ENCODE results near the gene ARHGAP45. TPM values are rescaled to one million over a fixed set of nuclear protein-coding genes. Genes with fewer than 3 reads are reported as not detected.

The ARHGAP45 gene
- total and polyA plus RNA-seq, 4 donors = 7.4 to 38.6 (median 18.5) TPM

DNA sequence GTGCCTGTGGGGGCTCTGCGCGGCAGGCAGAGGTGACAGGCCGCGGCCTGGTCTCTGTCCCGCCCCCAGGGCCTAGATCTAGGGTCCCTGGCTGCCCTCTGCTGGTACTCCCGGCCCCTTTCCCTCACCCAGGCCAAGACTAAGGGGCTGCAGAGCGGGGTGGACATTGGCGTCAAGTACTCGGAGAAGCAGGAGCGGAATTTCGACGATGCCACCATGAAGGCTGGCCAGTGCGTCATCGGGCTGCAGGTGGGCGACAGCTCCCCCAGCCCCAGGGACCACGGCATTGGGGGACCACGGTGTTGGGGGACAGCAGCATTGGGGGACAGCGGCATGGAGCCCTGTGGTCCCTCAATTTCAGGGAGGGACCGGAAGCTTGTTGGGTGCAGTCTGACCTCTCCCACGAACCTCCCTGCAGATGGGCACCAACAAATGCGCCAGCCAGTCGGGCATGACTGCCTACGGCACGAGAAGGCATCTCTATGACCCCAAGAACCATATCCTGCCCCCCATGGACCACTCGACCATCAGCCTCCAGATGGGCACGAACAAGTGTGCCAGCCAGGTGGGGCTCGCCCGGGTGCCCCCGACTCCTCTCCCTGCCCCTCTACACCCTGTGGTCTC is 30.9 kb upstream of the ARHGAP45 start:
- ATAC-seq (ENCODE audit: low FRiP score) (no peak), DNase-seq (no peak)
- H3K27me3 ChIP-seq (ENCODE audit: control insufficient read depth in 1 of 2, insufficient read depth in 2 of 2, low read length in 1 of 2) = no peaks in the 10 kb centered on the region
- intact Hi-C loops (cut with DNase I) = no loop called here
- peaks cover 0 to 10% of the 10 kb centered on the region in 2 donors for H3K36me3 ChIP-seq (ENCODE audit: control insufficient read depth in 1 of 2, insufficient read depth in 2 of 2, low read length in 1 of 2)
- no peaks in the 10 kb centered on the region for H3K9me3 ChIP-seq (ENCODE audit: control insufficient read depth, low read length)
- no peak overlapping the region for H3K4me3 ChIP-seq (ENCODE audit: low read length in 2 of 2)
- no peak overlapping the region for H3K27ac ChIP-seq (ENCODE audit: low read depth in 1 of 2, low read length in 2 of 2)
- 87 to 88% methylated on average over 29 of the region's 29 CpGs for WGBS, 2 donors
- no peaks in the 10 kb centered on the region for H3K4me1 ChIP-seq (ENCODE audit: control insufficient read depth in 1 of 2, insufficient read depth in 2 of 2, low read length in 2 of 2)

DNA sequence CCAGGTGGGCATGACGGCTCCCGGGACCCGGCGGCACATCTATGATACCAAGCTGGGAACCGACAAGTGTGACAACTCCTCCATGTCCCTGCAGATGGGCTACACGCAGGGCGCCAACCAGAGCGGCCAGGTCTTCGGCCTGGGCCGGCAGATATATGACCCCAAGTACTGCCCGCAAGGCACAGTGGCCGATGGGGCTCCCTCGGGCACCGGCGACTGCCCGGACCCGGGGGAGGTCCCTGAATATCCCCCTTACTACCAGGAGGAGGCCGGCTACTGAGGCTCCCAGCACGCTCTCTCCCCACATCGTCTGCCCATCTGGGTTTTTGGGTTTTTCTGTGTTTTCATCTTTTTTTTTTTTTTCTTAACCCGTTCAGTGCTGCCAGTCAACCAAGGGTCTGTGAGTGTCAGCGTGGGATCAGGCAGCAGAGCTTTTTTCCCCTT is 29.3 kb upstream of the ARHGAP45 start:
- Histone ChIP-seq H3K27me3 (ENCODE audit: control insufficient read depth in 1 of 2, insufficient read depth in 2 of 2, low read length in 1 of 2) (no peaks in the 10 kb centered on the region), H3K9me3 (ENCODE audit: control insufficient read depth, low read length) (no peaks in the 10 kb centered on the region), H3K4me1 (ENCODE audit: control insufficient read depth in 1 of 2, insufficient read depth in 2 of 2, low read length in 2 of 2) (no peaks in the 10 kb centered on the region), H3K36me3 (ENCODE audit: control insufficient read depth in 1 of 2, insufficient read depth in 2 of 2, low read length in 1 of 2) (peaks cover 0 to 6% of the 10 kb centered on the region in 2 donors), H3K27ac (ENCODE audit: low read depth in 1 of 2, low read length in 2 of 2) (no peak overlapping the region), H3K4me3 (ENCODE audit: low read length in 2 of 2) (no peak overlapping the region)
- DNase-seq (no peak), ATAC-seq (ENCODE audit: low FRiP score) (no peak)
- intact Hi-C loops (cut with DNase I) = no loop called here
- 70 to 71% methylated on average over 22 of the region's 22 CpGs for WGBS, 2 donors

DNA sequence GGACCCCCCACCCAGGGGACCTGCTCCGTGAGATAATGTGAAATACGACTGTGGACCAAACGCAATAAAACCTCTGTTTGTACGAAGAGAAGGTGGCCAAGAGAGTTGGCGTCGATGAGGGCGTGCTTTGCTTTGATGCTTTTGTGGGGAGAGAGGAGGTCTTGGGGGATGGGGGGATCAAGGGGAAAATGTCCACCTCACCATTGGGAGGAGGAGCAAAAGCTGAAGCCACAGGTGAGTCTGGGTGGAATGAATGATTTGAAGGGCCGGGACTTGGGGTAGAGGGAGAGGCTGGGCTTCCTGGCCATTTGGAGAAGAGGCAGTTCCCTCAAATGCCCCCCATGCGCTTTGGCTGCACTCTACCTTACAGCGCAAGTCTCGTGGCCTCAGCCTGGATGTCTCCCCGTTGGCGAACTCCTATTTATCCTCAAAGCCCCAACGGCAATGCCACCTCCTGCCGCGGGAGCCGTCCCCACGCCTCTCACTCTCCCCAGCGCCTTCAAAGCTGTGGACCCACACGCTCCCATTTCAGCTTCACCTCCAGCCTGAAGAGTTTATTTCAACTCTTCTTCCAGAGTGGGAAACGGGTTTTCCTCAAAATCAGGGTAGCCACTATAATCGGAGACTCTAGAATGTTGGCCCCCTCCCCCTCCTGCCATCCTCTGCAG is 27.9 kb upstream of the ARHGAP45 start:
- DNase-seq (no peak), ATAC-seq (ENCODE audit: low FRiP score) (no peak)
- no peaks in the 10 kb centered on the region for H3K27me3 ChIP-seq (ENCODE audit: control insufficient read depth in 1 of 2, insufficient read depth in 2 of 2, low read length in 1 of 2)
- H3K9me3 ChIP-seq (ENCODE audit: control insufficient read depth, low read length) = no peaks in the 10 kb centered on the region
- H3K4me3 ChIP-seq (ENCODE audit: low read length in 2 of 2) = no peak overlapping the region
- intact Hi-C loops (cut with DNase I) = no loop called here
- H3K36me3 ChIP-seq (ENCODE audit: control insufficient read depth in 1 of 2, insufficient read depth in 2 of 2, low read length in 1 of 2) = peaks cover 0 to 6% of the 10 kb centered on the region in 2 donors
- 45 to 53% methylated on average over 22 of the region's 22 CpGs for WGBS, 2 donors
- no peaks in the 10 kb centered on the region for H3K4me1 ChIP-seq (ENCODE audit: control insufficient read depth in 1 of 2, insufficient read depth in 2 of 2, low read length in 2 of 2)
- H3K27ac ChIP-seq (ENCODE audit: low read depth in 1 of 2, low read length in 2 of 2) = no peak overlapping the region

DNA sequence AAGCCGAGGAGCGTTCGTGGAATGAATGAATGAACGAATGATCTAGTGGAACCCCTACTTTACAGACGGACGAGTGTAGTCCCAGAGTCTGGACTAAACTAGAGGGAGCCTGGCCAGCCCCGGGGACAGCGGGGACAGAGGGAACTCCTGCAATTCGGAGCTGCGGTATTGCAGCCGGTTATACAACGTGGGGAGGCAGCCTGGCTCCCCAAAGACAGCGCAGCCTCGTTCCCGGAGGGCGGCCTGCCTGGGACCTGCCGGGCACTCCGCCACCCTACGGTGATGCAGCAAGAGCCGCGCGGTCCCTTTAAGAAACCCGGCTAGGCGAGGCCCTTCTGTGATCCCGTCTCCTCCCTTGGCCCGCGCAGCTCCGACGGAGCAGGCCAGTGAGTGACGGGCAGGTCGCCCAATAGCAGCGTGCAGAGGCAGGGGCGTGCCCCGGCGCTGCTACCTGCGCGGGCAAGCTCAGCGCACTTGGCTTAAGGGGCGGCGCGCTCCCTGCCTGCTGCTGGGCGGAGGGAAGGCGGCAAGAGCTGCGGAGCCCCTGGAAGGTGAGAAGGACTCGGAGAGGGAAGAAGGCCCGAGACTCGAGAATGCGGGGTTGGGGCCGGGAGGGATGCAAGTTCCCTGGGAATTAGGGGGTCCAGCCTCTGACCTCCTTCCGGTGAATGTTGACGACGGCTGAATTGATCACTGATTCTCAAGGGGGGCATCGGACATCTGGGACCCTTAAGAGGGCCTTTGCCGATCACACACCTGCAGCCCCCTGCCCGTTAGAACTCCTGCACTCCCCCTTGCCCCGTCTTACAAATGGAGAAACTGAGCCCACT is 27.1 kb upstream of the ARHGAP45 start, which contains the start of gene ABCA7:
ABCA7 (plus strand) TSS at position 462 of the 830 bp plus-strand sequence. CDS start 1,255 bp downstream, outside the sequence.
- Histone ChIP-seq H3K9me3 (ENCODE audit: control insufficient read depth, low read length) (no peaks in the 10 kb centered on the region), H3K27me3 (ENCODE audit: control insufficient read depth in 1 of 2, insufficient read depth in 2 of 2, low read length in 1 of 2) (no peaks in the 10 kb centered on the region), H3K27ac (ENCODE audit: low read depth in 1 of 2, low read length in 2 of 2) (no peak within 1 kb of the TSS), H3K4me3 (ENCODE audit: low read length in 2 of 2) (peak within 1 kb of the TSS in 1 of 2 donors; percentile 27), H3K36me3 (ENCODE audit: control insufficient read depth in 1 of 2, insufficient read depth in 2 of 2, low read length in 1 of 2) (peaks cover 0 to 6% of the 10 kb centered on the region in 2 donors), H3K4me1 (ENCODE audit: control insufficient read depth in 1 of 2, insufficient read depth in 2 of 2, low read length in 2 of 2) (no peaks in the 10 kb centered on the region)
- ATAC-seq (ENCODE audit: low FRiP score) (peak; percentile 94), DNase-seq (peak; percentile 98 to 99)
- intact Hi-C loops (cut with DNase I) = loop anchor here (5.0 kb wide), 1 partner anchor 57 kb away; the partner anchor contains the start of gene POLR2E (in 2 of the 2)
- WGBS, 2 donors = 1% methylated on average over 52 to 56 of the region's 56 CpGs

DNA sequence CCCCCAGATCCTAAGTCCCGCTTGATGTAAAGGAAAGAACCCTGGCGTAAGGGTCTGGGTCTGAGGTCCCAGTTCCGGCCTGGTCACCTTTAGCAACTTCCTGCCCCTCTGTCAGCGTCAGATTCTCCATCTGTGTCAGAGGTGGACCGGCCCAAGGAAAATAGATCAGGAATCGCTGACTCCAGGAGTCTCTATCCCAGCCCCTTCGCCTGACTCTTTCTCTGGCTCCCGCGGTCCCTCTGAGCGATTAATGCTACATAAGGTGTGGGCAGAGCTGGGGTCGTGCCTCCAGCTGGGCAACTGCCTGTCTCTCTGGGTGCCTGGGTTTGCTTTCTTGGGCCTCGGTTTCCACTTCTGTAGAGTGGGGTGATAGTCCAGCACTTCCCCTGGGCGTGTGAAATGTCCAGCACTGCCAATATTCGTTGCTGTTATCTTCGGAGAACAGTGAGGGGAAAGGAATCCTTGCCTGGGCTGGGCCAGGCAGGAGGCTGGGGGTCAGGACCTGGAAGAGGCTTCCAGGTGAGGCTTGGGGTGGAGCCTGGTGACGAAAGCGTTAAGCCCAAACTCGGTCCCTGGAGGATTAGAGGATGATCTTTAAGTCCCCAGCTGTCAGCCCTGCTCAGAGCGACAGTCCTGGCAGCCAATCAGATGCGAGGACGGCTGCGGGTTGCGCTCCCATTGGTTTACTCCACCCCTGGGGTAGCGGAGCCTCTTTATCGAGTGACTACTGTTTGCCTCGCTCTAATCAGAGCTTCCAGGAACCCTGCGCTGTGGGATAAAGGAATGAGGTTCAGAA is 26.3 kb upstream of the ARHGAP45 start:
- 2 to 3% methylated on average over 27 of the region's 27 CpGs for WGBS, 2 donors
- H3K4me3 ChIP-seq (ENCODE audit: low read length in 2 of 2) = peak overlapping the region in 1 of 2 donors; percentile 27
- no peaks in the 10 kb centered on the region for H3K4me1 ChIP-seq (ENCODE audit: control insufficient read depth in 1 of 2, insufficient read depth in 2 of 2, low read length in 2 of 2)
- H3K9me3 ChIP-seq (ENCODE audit: control insufficient read depth, low read length) = no peaks in the 10 kb centered on the region
- ATAC-seq (ENCODE audit: low FRiP score) (peak; percentile 62), DNase-seq (peak; percentile 92 to 93)
- H3K27me3 ChIP-seq (ENCODE audit: control insufficient read depth in 1 of 2, insufficient read depth in 2 of 2, low read length in 1 of 2) = no peaks in the 10 kb centered on the region
- intact Hi-C loops (cut with DNase I) = loop anchor here (5.0 kb wide), 1 partner anchor 57 kb away; the partner anchor contains the start of gene POLR2E (in 2 of the 2)
- H3K27ac ChIP-seq (ENCODE audit: low read depth in 1 of 2, low read length in 2 of 2) = no peak overlapping the region
- H3K36me3 ChIP-seq (ENCODE audit: control insufficient read depth in 1 of 2, insufficient read depth in 2 of 2, low read length in 1 of 2) = peaks cover 0 to 6% of the 10 kb centered on the region in 2 donors

DNA sequence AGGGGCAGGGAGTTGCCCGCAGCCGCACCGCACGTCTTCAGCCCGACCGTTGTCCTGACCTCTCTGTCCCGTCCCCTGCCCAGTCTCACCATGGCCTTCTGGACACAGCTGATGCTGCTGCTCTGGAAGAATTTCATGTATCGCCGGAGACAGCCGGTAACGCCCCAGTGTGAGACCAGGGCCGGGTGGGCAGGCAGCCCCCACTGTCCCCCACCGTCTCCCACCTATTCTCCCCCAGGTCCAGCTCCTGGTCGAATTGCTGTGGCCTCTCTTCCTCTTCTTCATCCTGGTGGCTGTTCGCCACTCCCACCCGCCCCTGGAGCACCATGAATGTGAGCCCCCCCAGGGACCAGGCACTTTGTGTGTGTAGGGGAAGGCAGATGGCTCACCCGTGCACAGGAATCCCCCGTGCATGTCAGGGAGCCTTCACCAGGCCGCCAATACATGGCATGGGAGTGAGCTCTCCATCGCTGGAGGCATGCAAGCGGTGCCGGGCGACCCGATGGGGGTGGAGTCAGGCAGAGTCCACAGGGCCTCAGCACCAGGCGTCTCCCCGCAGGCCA is 25.6 kb upstream of the ARHGAP45 start:
- Histone ChIP-seq H3K4me3 (ENCODE audit: low read length in 2 of 2) (no peak overlapping the region), H3K27ac (ENCODE audit: low read depth in 1 of 2, low read length in 2 of 2) (no peak overlapping the region), H3K36me3 (ENCODE audit: control insufficient read depth in 1 of 2, insufficient read depth in 2 of 2, low read length in 1 of 2) (peaks cover 0 to 2% of the 10 kb centered on the region in 2 donors), H3K4me1 (ENCODE audit: control insufficient read depth in 1 of 2, insufficient read depth in 2 of 2, low read length in 2 of 2) (no peaks in the 10 kb centered on the region), H3K27me3 (ENCODE audit: control insufficient read depth in 1 of 2, insufficient read depth in 2 of 2, low read length in 1 of 2) (no peaks in the 10 kb centered on the region), H3K9me3 (ENCODE audit: control insufficient read depth, low read length) (no peaks in the 10 kb centered on the region)
- intact Hi-C loops (cut with DNase I) = loop anchor here (5.0 kb wide), 1 partner anchor 56 kb away; the partner anchor contains the start of gene POLR2E (in 2 of the 2)
- WGBS, 2 donors = 36% methylated on average over 26 of the region's 26 CpGs
- DNase-seq = no peak
- no peak for ATAC-seq (ENCODE audit: low FRiP score)

DNA sequence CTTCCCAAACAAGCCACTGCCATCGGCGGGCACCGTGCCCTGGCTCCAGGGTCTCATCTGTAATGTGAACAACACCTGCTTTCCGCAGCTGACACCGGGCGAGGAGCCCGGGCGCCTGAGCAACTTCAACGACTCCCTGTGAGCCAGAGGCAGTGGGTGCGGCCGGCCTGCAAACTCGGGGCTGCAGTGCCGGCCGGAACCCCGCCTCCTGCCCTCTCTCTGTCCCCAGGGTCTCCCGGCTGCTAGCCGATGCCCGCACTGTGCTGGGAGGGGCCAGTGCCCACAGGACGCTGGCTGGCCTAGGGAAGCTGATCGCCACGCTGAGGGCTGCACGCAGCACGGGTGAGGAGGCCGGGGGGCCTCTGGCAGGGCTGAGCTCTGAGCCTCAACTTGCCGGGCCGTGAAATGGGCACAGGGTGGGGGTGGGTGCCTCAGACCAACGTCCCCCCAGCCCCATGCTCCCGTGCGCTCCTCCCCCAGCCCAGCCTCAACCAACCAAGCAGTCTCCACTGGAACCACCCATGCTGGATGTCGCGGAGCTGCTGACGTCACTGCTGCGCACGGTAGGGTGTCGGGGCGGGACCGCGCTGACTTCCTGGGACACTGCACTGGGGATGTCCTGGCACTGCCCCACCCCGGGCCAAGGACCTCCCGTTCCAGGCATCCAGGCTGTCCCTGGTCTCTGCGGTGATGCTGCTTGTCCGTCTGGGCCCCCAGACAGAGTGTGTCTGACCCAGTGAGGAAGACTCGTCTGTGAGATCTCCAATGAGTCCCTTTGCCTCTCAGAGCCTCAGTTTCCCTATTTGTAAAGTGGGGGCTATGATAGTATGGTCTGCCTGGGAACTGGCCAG is 24.9 kb upstream of the ARHGAP45 start:
- H3K4me3 ChIP-seq (ENCODE audit: low read length in 2 of 2) = no peak overlapping the region
- H3K4me1 ChIP-seq (ENCODE audit: control insufficient read depth in 1 of 2, insufficient read depth in 2 of 2, low read length in 2 of 2) = no peaks in the 10 kb centered on the region
- DNase-seq (no peak), ATAC-seq (ENCODE audit: low FRiP score) (no peak)
- no peaks in the 10 kb centered on the region for H3K36me3 ChIP-seq (ENCODE audit: control insufficient read depth in 1 of 2, insufficient read depth in 2 of 2, low read length in 1 of 2)
- intact Hi-C loops (cut with DNase I) = loop anchor here (5.0 kb wide), 1 partner anchor 55 kb away; the partner anchor contains the start of gene POLR2E (in 2 of the 2)
- no peak overlapping the region for H3K27ac ChIP-seq (ENCODE audit: low read depth in 1 of 2, low read length in 2 of 2)
- 66 to 74% methylated on average over 38 to 43 of the region's 43 CpGs for WGBS, 2 donors
- H3K9me3 ChIP-seq (ENCODE audit: control insufficient read depth, low read length) = no peaks in the 10 kb centered on the region
- no peaks in the 10 kb centered on the region for H3K27me3 ChIP-seq (ENCODE audit: control insufficient read depth in 1 of 2, insufficient read depth in 2 of 2, low read length in 1 of 2)

All from aorta (tissue), 5 donors.